ENCODE data around the gene THEM4.

- TF ChIP-seq, protein P1, sequence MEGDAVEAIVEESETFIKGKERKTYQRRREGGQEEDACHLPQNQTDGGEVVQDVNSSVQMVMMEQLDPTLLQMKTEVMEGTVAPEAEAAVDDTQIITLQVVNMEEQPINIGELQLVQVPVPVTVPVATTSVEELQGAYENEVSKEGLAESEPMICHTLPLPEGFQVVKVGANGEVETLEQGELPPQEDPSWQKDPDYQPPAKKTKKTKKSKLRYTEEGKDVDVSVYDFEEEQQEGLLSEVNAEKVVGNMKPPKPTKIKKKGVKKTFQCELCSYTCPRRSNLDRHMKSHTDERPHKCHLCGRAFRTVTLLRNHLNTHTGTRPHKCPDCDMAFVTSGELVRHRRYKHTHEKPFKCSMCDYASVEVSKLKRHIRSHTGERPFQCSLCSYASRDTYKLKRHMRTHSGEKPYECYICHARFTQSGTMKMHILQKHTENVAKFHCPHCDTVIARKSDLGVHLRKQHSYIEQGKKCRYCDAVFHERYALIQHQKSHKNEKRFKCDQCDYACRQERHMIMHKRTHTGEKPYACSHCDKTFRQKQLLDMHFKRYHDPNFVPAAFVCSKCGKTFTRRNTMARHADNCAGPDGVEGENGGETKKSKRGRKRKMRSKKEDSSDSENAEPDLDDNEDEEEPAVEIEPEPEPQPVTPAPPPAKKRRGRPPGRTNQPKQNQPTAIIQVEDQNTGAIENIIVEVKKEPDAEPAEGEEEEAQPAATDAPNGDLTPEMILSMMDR (IDR thresholded peaks at IDR 0.05), result no peak
- no peak for TF ChIP-seq POLR2A (IDR thresholded peaks at IDR 0.05)
These were observed 23.8 kb downstream of the THEM4 start for GRCh38 chr1:151885479-151885878.
